IMR-90 (cell line): Measurements from ENCODE around the gene RYR3. TPM values are rescaled to one million over a fixed set of nuclear protein-coding genes. Genes with fewer than 3 reads are reported as not detected.

Source experiments
- ATAC-seq: fragments of 200-7000 bp; cut with Tn5 transposase; 2 replicates; pipeline ENCODE4 v1.9.1; 2020; ENCODE audit warnings: low read depth, mild to moderate bottlenecking, moderate library complexity
- BruUV-seq: library from RNA; stranded (reverse); fragments of 400-500 nt; replicated peaks from 2 replicates; lab custom pipeline; 2021; lab: Mats Ljungman, UMichigan
- CTCF ChIA-PET: fragments of 300-600 bp; formaldehyde crosslinking; extraction: SDS; loops from one replicate; lab custom pipeline; 2021; ENCODE audit warnings: antibody characterized with exemption; lab: Yijun Ruan, JAX
- POLR2A ChIA-PET: fragments of 300-600 bp; sonication (Branson Sonifier 250); formaldehyde crosslinking; loops from one replicate; lab custom pipeline; 2022; ENCODE audit warnings: antibody characterized with exemption; ENCODE audit not compliant: unreplicated experiment; lab: Charles Lee
- DNase-seq: peaks from one replicate; pipeline ENCODE4 v3.0.0; 2013
- H2AFZ ChIP-seq: replicated peaks from 2 replicates; pipeline ENCODE3; 2013; ENCODE audit warnings: low read length, mild to moderate bottlenecking; ENCODE audit not compliant: poor library complexity
- H2AK5ac ChIP-seq: 2 replicates; pipeline ENCODE4 v1.6.1; 2013; ENCODE audit warnings: low read depth, low read length, inconsistent platforms
- H2AK9ac ChIP-seq: replicated peaks from 2 replicates; pipeline ENCODE3; 2013; ENCODE audit warnings: mild to moderate bottlenecking, low read depth, low read length, moderate library complexity; ENCODE audit not compliant: poor library complexity
- H2BK120ac ChIP-seq: 2 replicates; pipeline ENCODE4 v1.6.1; 2013; ENCODE audit warnings: low read depth, low read length, inconsistent platforms
- H2BK15ac ChIP-seq: 3 replicates; pipeline ENCODE4 v1.6.1; 2013; ENCODE audit warnings: low read depth, low read length, inconsistent platforms
- H2BK20ac ChIP-seq: 2 replicates; pipeline ENCODE4 v1.6.1; 2013; ENCODE audit warnings: low read depth, mild to moderate bottlenecking, inconsistent platforms, low read length, moderate library complexity
- H2BK5ac ChIP-seq: 2 replicates; pipeline ENCODE4 v1.6.1; 2013; ENCODE audit warnings: mild to moderate bottlenecking, low read depth, low read length, inconsistent platforms; ENCODE audit not compliant: poor library complexity, severe bottlenecking
- H3K14ac ChIP-seq: replicated peaks from 2 replicates; pipeline ENCODE4 v1.6.1; 2013; ENCODE audit warnings: low read depth, low read length, inconsistent platforms
- H3K18ac ChIP-seq: 2 replicates; pipeline ENCODE4 v1.6.1; 2013; ENCODE audit warnings: low read depth, low read length, control low read depth
- H3K23ac ChIP-seq: 2 replicates; pipeline ENCODE4 v1.6.1; 2013; ENCODE audit warnings: low read depth, low read length, inconsistent platforms
- H3K27ac ChIP-seq: 2 replicates; pipeline ENCODE4 v1.5.1; 2013; ENCODE audit warnings: mild to moderate bottlenecking, control low read depth, low read length; ENCODE audit not compliant: insufficient read depth
- H3K27me3 ChIP-seq: 2 replicates; pipeline ENCODE4 v1.6.1; 2013; ENCODE audit warnings: low read length; ENCODE audit not compliant: control insufficient read depth, insufficient read depth
- H3K36me3 ChIP-seq: 2 replicates; pipeline ENCODE4 v1.6.1; 2013; ENCODE audit warnings: low read length, mixed read lengths; ENCODE audit not compliant: control insufficient read depth, insufficient read depth
- H3K4ac ChIP-seq: 2 replicates; pipeline ENCODE4 v1.6.1; 2013; ENCODE audit warnings: low read depth, low read length, inconsistent platforms
- H3K4me1 ChIP-seq: 2 replicates; pipeline ENCODE4 v1.6.1; 2013; ENCODE audit warnings: low read length, mixed read lengths; ENCODE audit not compliant: control insufficient read depth, insufficient read depth
- H3K4me2 ChIP-seq: 2 replicates; pipeline ENCODE4 v1.6.1; 2013; ENCODE audit warnings: low read depth, mild to moderate bottlenecking, control low read depth, low read length, moderate library complexity
- H3K4me3 ChIP-seq: 2 replicates; pipeline ENCODE4 v1.5.1; 2013; ENCODE audit warnings: low read depth, mild to moderate bottlenecking, control low read depth, low read length, moderate library complexity; ENCODE audit not compliant: insufficient read depth
- H3K56ac ChIP-seq: 2 replicates; pipeline ENCODE4 v1.6.1; 2013; ENCODE audit warnings: low read length, inconsistent platforms; ENCODE audit not compliant: insufficient read depth; ENCODE audit errors: extremely low read depth
- H3K79me1 ChIP-seq, 2 experiments: 2 replicates each; pipeline ENCODE4 v1.6.1; 2013; ENCODE audit warnings: low read length in 2 of 2, inconsistent platforms in 1 of 2, low read depth in 1 of 2
- H3K9ac ChIP-seq: 2 replicates; pipeline ENCODE4 v1.6.1; 2013; ENCODE audit warnings: low read depth, low read length, control low read depth
- H3K9me1 ChIP-seq: 2 replicates; pipeline ENCODE4 v1.6.1; 2013; ENCODE audit warnings: low read length, inconsistent platforms; ENCODE audit not compliant: insufficient read depth
- H3K9me3 ChIP-seq: 2 replicates; pipeline ENCODE4 v1.6.1; 2013; ENCODE audit warnings: low read length; ENCODE audit not compliant: control insufficient read depth, insufficient read depth
- H4K20me1 ChIP-seq: 2 replicates; pipeline ENCODE4 v1.6.1; 2013; ENCODE audit warnings: low read length, inconsistent platforms; ENCODE audit not compliant: insufficient read depth
- H4K5ac ChIP-seq: 2 replicates; pipeline ENCODE4 v1.6.1; 2013; ENCODE audit warnings: mild to moderate bottlenecking, low read depth, low read length, control low read depth
- H4K8ac ChIP-seq, 2 experiments: 2 replicates each; pipeline ENCODE4 v1.6.1; 2013; ENCODE audit warnings: low read depth in 2 of 2, low read length in 2 of 2, control low read depth in 1 of 2, inconsistent platforms in 1 of 2
- H4K91ac ChIP-seq: 2 replicates; pipeline ENCODE4 v1.6.1; 2013; ENCODE audit warnings: low read depth, low read length, inconsistent platforms; ENCODE audit not compliant: insufficient read depth
- WGBS, 2 experiments: methylation state at CpG; one replicate each; pipeline versions ENCODE4 v1.1.5 to v1.1.7; 2013; ENCODE audit warnings: missing lambda C conversion rate in 2 of 2; ENCODE audit not compliant: insufficient read length in 1 of 2; ENCODE audit errors: extremely low coverage in 2 of 2; 5-methylcytosine and 5-hydroxymethylcytosine counted together
- dilution Hi-C: fragments of 300-500 bp; cut with HindIII; formaldehyde crosslinking; loops from one replicate; pipeline ENCODE4 v1.14.3; 2018; ENCODE audit warnings: low sequenced_read_pairs; ENCODE audit not compliant: unreplicated experiment
- in situ Hi-C: fragments of 300-500 bp; cut with MboI; formaldehyde crosslinking; loops from 3 replicates; pipeline ENCODE4 v1.14.3; 2019; ENCODE audit warnings: low sequenced_read_pairs, inconsistent platforms, mixed read lengths
- intact Hi-C: fragments of 100-400 bp; cut with micrococcal nuclease; formaldehyde crosslinking; loops from 2 replicates; pipeline ENCODE4 v1.10.0; 2022
- polyA plus RNA-seq, 3 experiments: library from polyadenylated mRNA; depleted of rRNA; stranded (reverse); fragments of >200 nt; gene quantifications; 2 replicates each; pipeline ENCODE4 v1.2.3, GENCODE V29; 2012; ENCODE audit warnings: low replicate concordance in 1 of 3
- total RNA-seq: library from RNA; depleted of rRNA; stranded (reverse); fragments of >200 nt; gene quantifications from 2 replicates; pipeline ENCODE4 v1.2.3, GENCODE V29; 2012
- TF ChIP-seq, protein P1 (sequence below): fragments of 150-350 bp; IDR thresholded peaks from 2 replicates; pipeline ENCODE4 v1.6.1; 2016; ENCODE audit warnings: low read depth, mild to moderate bottlenecking, low read length, moderate library complexity, borderline replicate concordance

RYR3 gene
- total and polyA plus RNA-seq, 2 of the 4 experiments (the other 2 are of a cell fraction), result 0.18 TPM; not detected in 1

DNA sequence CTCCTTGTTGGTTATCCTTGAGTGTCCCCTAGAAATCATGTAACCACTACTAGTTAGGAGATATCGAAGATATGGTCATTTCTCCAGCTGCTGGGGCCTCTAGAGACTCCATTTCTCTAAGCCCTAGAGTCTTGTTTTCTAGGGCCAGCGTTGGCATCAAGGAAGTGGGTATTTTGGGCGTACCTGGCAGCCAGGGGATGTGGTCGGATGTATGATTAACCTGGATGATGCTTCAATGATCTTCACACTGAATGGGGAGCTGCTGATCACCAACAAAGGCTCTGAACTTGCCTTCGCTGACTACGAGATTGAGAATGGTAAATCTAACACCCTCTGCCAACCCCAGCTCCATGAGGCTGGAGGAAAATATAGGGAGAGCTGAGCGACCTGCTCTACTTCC, 325.5 kb downstream of the RYR3 start:
- Histone ChIP-seq H4K91ac (no peak overlapping the region), H3K27me3 (peaks cover 2% of the 10 kb centered on the region), H2BK5ac (no peak overlapping the region), H3K56ac (no peak overlapping the region), H3K4me3 (no peak overlapping the region), H2BK15ac (no peak overlapping the region), H2AFZ (no peak overlapping the region), H3K4me1 (no peaks in the 10 kb centered on the region), H2AK9ac (no peak overlapping the region), H3K27ac (no peak overlapping the region), H4K8ac (no peak overlapping the region), H3K9me1 (no peaks in the 10 kb centered on the region), H2BK120ac (no peak overlapping the region), H4K5ac (no peak overlapping the region), H3K79me1 (no peaks in the 10 kb centered on the region), H2AK5ac (no peak overlapping the region), H3K36me3 (no peaks in the 10 kb centered on the region), H3K18ac (no peak overlapping the region), H3K4me2 (no peak overlapping the region), H2BK20ac (no peak overlapping the region), H3K9me3 (no peaks in the 10 kb centered on the region), H4K20me1 (no peaks in the 10 kb centered on the region), H3K14ac (no peak overlapping the region), H3K23ac (no peak overlapping the region), H3K9ac (no peak overlapping the region), H3K4ac (no peak overlapping the region)
- in situ Hi-C loops, result no loop called here
- intact Hi-C loops, result no loop called here
- dilution Hi-C loops, result no loop called here
- ChIA-PET POLR2A (no interaction called here), CTCF (no interaction called here)
- ATAC-seq, result no peak
- TF ChIP-seq, protein P1, sequence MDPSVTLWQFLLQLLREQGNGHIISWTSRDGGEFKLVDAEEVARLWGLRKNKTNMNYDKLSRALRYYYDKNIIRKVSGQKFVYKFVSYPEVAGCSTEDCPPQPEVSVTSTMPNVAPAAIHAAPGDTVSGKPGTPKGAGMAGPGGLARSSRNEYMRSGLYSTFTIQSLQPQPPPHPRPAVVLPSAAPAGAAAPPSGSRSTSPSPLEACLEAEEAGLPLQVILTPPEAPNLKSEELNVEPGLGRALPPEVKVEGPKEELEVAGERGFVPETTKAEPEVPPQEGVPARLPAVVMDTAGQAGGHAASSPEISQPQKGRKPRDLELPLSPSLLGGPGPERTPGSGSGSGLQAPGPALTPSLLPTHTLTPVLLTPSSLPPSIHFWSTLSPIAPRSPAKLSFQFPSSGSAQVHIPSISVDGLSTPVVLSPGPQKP, result no peak
- BruUV-seq, result no TSS peak
- whole genome bisulfite sequencing, 2 experiments, result no CpG with 5 or more reads among the region's 7 CpGs
- DNase-seq, result no peak
